ENCODE data around the gene IDH2. TPM values are rescaled to one million over a fixed set of nuclear protein-coding genes. Genes with fewer than 3 reads are reported as not detected.

The IDH2 gene
- polyA plus RNA-seq, 1 donor (not counting 4 experiments of a cell fraction or from before 2014, with no cell fraction given) = 27.9 TPM

GRCh38 chr15:90051874-90052273 lies 50.4 kb downstream of the IDH2 start:
- H3K27ac ChIP-seq (ENCODE audit: control insufficient read depth, insufficient read depth, low read length) = no peak overlapping the region

GRCh38 chr15:90049666-90050604 lies 52.3 kb downstream of the IDH2 start:
- no peak for FAIRE-seq
- Histone ChIP-seq H3K79me2 (ENCODE audit: control insufficient read depth, insufficient read depth, low read length) (peaks cover 11% of the 10 kb centered on the region), H3K9me3 (ENCODE audit: control insufficient read depth, low read depth, low read length) (no peaks in the 10 kb centered on the region), H3K9ac (ENCODE audit: control insufficient read depth, extremely low read depth, insufficient read depth, low read length) (no peak overlapping the region), H3K4me2 (ENCODE audit: control insufficient read depth, extremely low read depth, insufficient read depth, low read depth, low read length) (no peak overlapping the region), H3K4me1 (ENCODE audit: control insufficient read depth, extremely low read depth, insufficient read depth, low read length) (peaks cover 14% of the 10 kb centered on the region), H3K4me3 (ENCODE audit: control insufficient read depth in 2 of 3, extremely low read depth in 1 of 3, insufficient read depth in 2 of 3, low read depth in 1 of 3, low read length in 3 of 3) (no peak overlapping the region), H4K20me1 (ENCODE audit: control insufficient read depth, extremely low read depth, insufficient read depth, low read length) (no peaks in the 10 kb centered on the region), H3K27ac (ENCODE audit: control insufficient read depth, insufficient read depth, low read length) (no peak overlapping the region), H2AFZ (ENCODE audit: control insufficient read depth, low read length) (no peak overlapping the region), H3K9me1 (ENCODE audit: control insufficient read depth, extremely low read depth, insufficient read depth, low read length) (peaks cover 3% of the 10 kb centered on the region), H3K36me3 (ENCODE audit: control insufficient read depth in 2 of 2, extremely low read depth in 1 of 2, insufficient read depth in 2 of 2, low read length in 2 of 2) (peaks cover 0 to 3% of the 10 kb centered on the region in 2 experiments), H3K27me3 (ENCODE audit: control insufficient read depth, extremely low read depth, insufficient read depth, low read length) (no peaks in the 10 kb centered on the region)
- TF ChIP-seq EZH2 (IDR thresholded peaks at IDR 0.05; ENCODE audit: low read length) (no peak), CTCF (optimal IDR thresholded peaks at IDR 0.05 in 1 of 3, IDR thresholded peaks at IDR 0.05 in 1 of 3, conservative IDR thresholded peaks at IDR 0.05 in 1 of 3; ENCODE audit: extremely low read depth in 1 of 3, insufficient read depth in 2 of 3, low read length in 3 of 3) (no peak)
- no peak for DNase-seq (ENCODE audit: low read depth, low spot score)
- dilution Hi-C loops (cut with MboI; ENCODE audit: extremely low pct_ligation_motif_present, low sequenced_read_pairs) = no loop called here

More at GRCh38 chr15:90051874-90052273, 50.4 kb downstream of the IDH2 start:
- Histone ChIP-seq H3K9me3 (ENCODE audit: control insufficient read depth, low read depth, low read length) (no peaks in the 10 kb centered on the region), H3K27me3 (ENCODE audit: control insufficient read depth, extremely low read depth, insufficient read depth, low read length) (no peaks in the 10 kb centered on the region), H3K79me2 (ENCODE audit: control insufficient read depth, insufficient read depth, low read length) (peaks cover 7% of the 10 kb centered on the region), H3K9ac (ENCODE audit: control insufficient read depth, extremely low read depth, insufficient read depth, low read length) (no peak overlapping the region), H3K9me1 (ENCODE audit: control insufficient read depth, extremely low read depth, insufficient read depth, low read length) (peaks cover 3% of the 10 kb centered on the region), H3K4me2 (ENCODE audit: control insufficient read depth, extremely low read depth, insufficient read depth, low read depth, low read length) (no peak overlapping the region), H4K20me1 (ENCODE audit: control insufficient read depth, extremely low read depth, insufficient read depth, low read length) (no peaks in the 10 kb centered on the region), H3K4me1 (ENCODE audit: control insufficient read depth, extremely low read depth, insufficient read depth, low read length) (peaks cover 5% of the 10 kb centered on the region), H2AFZ (ENCODE audit: control insufficient read depth, low read length) (no peak overlapping the region), H3K4me3 (ENCODE audit: control insufficient read depth in 2 of 3, extremely low read depth in 1 of 3, insufficient read depth in 2 of 3, low read depth in 1 of 3, low read length in 3 of 3) (no peak overlapping the region), H3K36me3 (ENCODE audit: control insufficient read depth in 2 of 2, extremely low read depth in 1 of 2, insufficient read depth in 2 of 2, low read length in 2 of 2) (peaks cover 0 to 2% of the 10 kb centered on the region in 2 experiments)
- dilution Hi-C loops (cut with MboI; ENCODE audit: extremely low pct_ligation_motif_present, low sequenced_read_pairs) = no loop called here
- FAIRE-seq = no peak
- TF ChIP-seq CTCF (optimal IDR thresholded peaks at IDR 0.05 in 1 of 3, IDR thresholded peaks at IDR 0.05 in 1 of 3, conservative IDR thresholded peaks at IDR 0.05 in 1 of 3; ENCODE audit: extremely low read depth in 1 of 3, insufficient read depth in 2 of 3, low read length in 3 of 3) = no peak
- no peak for DNase-seq (ENCODE audit: low read depth, low spot score)
